SK-N-MC (cell line): ENCODE results near the gene NBEA.

Experiments used
- EZH2 ChIP-seq: fragments of 200-600 bp; sonication (generic); IDR thresholded peaks from one replicate; pipeline ENCODE4 v1.6.1; 2017; ENCODE audit warnings: antibody characterized with exemption
- POLR2AphosphoS5 ChIP-seq: IDR thresholded peaks from 2 replicates; pipeline ENCODE4 v1.6.1; 2012; ENCODE audit warnings: mild to moderate bottlenecking, low read depth, low read length, borderline replicate concordance

GRCh38 chr13:35514061-35514477 lies 572.0 kb downstream of the NBEA start:
- TF ChIP-seq EZH2 (no peak), POLR2AphosphoS5 (no peak)
